GM19023 (cell line): Measurements from ENCODE around the gene PTK6.

Source experiments
- ATAC-seq: cut with Tn5 transposase; IDR thresholded peaks from one replicate; pipeline ENCODE4 v1.9.1; 2021; ENCODE audit warnings: mild to moderate bottlenecking, moderate library complexity; ENCODE audit not compliant: unreplicated experiment

The PTK6 gene

GRCh38 chr20:63497138-63497945, 39.8 kb downstream of the PTK6 start:
- ATAC-seq, result no peak

GRCh38 chr20:63496596-63497120, 40.5 kb downstream of the PTK6 start:
- no peak for ATAC-seq

- ATAC-seq, result no peak
These were observed 41.2 kb downstream of the PTK6 start for GRCh38 chr20:63495741-63496595.

- ATAC-seq, result no peak
These were observed 41.9 kb downstream of the PTK6 start for GRCh38 chr20:63495167-63495720.

GRCh38 chr20:63494420-63495166, 42.6 kb downstream of the PTK6 start:
- no peak for ATAC-seq

GRCh38 chr20:63494084-63494419, 43.1 kb downstream of the PTK6 start:
- no peak for ATAC-seq

- no peak for ATAC-seq
These were observed 43.6 kb downstream of the PTK6 start for GRCh38 chr20:63493563-63494020.

GRCh38 chr20:63492982-63493381, 44.2 kb downstream of the PTK6 start:
- no peak for ATAC-seq

- no peak for ATAC-seq
These were observed 44.7 kb downstream of the PTK6 start for GRCh38 chr20:63492518-63492917.

- no peak for ATAC-seq
These were observed 45.4 kb downstream of the PTK6 start for GRCh38 chr20:63491635-63492230.

- ATAC-seq, result no peak
These were observed 46.1 kb downstream of the PTK6 start for GRCh38 chr20:63491078-63491477.

GRCh38 chr20:63490416-63490815, 46.8 kb downstream of the PTK6 start:
- no peak for ATAC-seq

GRCh38 chr20:63488315-63489251, 48.6 kb downstream of the PTK6 start:
- no peak for ATAC-seq

GRCh38 chr20:63487781-63488241, 49.4 kb downstream of the PTK6 start:
- ATAC-seq, result no peak

- no peak for ATAC-seq
These were observed 49.9 kb downstream of the PTK6 start for GRCh38 chr20:63487116-63487764.

GRCh38 chr20:63486300-63486855, 50.8 kb downstream of the PTK6 start:
- no peak for ATAC-seq

GRCh38 chr20:63484651-63485403, 52.3 kb downstream of the PTK6 start:
- ATAC-seq, result no peak

- ATAC-seq, result no peak
These were observed 52.9 kb downstream of the PTK6 start for GRCh38 chr20:63484236-63484635.
